Right hindlimb (tissue), 1 donor: Measurements from ENCODE around the gene SPATC1L.
"Not testable (repeated sequence)": the region's sequence is repeated elsewhere in the genome, so short reads cannot be mapped to it uniquely, and the experiment has no call there.

Source experiments
- DNase-seq: peaks from one replicate; pipeline ENCODE4 v3.0.0-alpha.2; 2018

Gene SPATC1L

DNA sequence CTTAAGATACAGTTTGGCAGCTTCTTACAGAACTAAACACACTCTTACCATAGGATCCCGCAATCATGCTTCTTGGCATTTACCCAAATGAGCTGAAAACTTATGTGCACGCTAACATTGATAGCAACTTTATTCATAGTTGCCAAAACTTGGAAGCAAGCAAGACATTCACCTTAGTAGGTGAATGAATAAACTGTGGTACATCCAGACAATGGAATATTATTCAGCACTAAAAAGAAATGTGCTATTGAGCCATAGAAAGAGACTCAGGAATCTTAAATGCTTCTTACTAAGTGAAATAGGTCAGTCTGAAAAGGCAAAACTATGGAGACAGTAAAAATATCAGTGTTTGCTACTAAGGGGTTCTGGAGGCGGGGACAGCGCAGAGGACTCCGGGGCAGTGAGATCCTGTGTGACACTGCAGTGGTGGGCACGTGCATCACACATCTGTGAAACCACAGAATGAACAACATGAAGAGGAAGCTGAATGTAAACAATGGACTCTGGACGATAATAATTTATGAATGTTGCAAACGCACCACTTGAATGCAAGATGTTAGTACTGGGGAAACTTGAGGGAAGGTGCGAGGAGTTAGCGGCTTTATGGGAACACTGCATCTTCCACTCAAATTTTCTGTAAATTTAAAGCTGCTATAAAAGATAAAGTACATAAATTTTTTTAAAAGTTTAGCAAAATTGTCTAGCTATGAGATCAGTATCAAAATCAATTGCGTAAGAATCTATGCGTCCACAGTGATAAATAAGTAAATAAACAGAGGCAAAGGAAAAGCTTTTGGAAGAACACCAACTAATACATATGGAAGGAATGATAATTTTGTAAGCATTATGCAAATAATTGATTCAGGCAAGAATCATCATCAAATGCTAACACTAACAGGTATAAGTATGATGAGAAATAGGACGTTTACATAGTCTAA, 15.4 kb upstream of the SPATC1L start:
- no peak for DNase-seq

DNA sequence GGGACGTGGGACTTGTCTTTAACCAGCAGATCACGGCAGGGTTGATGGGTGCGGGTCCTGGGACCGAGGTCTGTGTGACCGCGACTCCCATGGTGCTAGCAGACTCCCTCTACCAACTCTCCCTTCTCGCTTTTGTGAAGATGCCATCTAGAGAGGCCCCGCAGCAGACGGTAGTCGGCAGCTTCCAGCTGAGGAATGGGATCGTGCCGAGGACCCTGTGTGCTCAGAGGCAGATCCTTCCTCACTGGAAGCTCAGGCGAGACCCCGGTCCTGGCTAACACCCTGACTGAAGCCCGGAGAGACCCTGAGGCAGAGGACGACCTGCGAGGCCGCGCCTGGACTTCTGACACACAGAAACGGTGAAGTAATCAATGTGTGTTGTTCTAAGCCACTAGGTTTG, 12.5 kb upstream of the SPATC1L start:
- DNase-seq, result no peak

DNA sequence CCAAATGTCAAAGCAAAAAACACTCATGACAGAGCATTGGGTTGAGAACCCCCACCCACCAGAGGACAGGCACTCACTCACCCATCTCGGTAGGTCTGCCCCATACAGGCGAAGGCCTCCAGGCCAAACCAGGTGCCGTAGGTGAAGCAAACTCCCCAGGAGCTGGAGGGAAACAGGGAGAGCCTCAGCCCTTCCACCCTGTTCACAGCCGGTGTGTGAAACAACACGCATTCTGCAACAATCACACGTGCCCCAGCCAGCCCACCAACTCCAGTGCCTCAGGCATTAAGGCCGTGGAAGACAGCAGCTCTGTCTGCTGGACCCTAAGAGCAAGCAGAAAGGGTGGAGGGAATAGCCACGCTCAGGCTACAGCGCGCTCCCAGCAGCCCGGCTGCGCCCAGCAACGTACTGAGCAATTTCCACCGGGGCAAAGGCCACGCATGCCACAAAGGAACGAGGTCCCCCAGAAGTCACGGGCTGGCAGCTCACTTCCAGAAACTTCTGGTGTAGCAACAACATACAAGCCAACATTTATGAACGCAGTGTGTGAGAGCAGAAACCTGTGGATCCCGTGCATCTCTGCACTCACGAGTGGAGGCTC, 11.4 kb upstream of the SPATC1L start:
- no peak for DNase-seq

DNA sequence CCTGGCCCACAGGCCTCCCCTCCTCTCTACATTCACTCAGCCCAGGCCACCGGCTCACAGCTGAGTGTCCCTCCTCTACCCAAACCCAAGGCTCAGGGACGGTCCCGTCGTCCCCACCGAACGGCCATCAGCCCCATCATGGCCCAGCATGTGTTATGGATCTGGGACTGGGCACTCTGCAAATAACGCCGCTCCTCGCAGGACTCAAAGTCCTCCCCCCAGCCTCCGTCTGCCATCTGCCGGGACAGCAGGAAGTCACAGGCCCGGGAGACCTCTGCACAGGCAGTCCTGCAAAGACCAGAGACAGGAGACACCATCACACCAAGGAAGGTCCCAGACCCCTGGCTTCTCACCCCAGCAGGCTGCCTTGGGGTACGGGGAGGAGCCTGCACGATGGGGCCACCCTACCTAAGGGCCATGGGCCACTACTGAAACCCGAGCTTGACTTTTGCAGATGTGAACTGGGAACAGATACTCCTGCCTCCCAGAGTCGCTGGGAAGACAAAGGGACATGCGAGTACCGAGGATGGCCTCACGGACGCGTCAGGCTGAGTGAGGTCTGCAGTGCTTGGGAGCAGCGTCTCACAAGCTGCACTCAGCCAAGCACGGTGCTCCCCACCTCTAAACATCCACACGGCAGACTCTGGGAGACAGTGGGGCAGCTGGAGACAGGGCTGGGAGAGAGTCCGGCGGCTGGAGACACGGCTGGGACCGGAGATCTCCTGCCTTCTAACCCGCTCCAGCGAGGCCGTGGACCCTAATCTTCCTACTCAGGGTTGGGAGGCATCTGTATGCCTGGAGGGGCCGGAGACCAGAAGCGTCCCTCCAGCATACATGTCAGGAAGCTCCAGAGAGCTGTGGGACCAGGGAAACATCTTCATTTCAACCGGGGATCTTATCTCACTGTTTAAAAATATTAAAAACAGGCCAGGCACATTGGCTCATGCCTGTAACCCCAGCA, 10.4 kb upstream of the SPATC1L start:
- DNase-seq, result no peak

DNA sequence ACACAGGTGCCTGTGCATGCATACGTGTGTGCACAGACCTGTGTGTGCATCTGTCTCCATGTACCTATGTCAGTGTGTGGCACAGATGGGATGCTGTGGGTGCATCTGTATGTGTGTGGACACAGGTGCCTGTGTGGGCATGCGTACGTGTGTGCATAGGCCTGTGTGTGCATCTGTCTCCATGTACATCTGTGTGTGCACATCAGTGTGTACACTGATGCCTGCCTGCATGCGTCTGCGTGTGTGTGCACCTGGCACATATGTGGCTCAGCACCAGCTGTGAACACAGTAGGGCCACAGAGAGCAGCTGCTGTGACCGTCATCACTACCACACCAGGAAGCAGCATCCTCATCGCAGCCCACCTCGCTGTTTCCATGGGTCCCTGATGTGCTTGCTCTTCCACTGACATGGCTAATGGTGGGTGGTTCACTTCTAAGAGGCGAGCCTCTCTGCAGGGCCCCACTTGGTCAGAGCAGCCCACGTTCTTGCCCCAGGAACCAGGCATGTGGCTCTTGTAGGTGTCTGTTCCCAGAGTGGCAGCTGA, 9.6 kb upstream of the SPATC1L start:
- DNase-seq, result no peak

DNA sequence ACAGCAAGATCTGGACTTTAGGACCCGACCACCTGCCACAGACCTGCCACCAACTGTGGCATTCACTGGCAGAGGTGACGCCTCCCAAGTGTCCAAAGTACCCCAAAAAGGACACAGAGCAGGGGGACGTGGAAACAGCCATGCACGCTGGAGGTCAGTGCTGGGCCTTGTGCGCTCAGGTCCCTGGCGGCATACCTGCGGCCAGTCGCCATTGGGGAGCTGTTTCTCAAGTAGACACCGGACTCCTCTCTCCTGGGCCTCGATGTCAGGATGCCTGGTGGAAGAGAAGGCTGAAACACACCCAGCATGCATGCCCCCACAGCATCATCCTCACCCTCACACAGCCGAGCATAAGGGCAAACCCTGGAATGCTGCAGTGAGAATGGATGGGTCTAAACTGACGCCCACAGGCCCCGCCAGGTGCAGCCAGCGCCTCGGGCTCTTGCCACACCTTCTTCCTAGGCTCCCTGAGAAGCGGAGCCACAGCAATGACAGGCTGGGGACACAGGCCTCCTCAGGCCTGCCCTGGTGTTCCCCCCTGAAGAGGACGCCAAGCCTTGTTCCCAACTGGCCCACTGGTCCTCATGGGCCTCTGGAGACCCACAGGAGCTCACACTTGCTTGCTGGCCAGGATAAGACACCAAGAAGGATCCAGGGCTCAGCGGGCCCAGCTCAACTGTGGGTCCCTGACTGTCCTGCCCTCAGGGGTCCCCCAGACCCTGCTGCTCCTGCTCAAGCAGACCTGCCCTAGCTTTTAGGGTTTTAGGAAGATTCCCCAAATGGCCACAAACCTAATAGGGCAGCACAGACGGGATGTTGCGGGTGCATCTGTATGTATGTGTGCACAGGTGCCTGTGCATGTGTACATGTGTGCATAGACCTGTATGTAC, 7.7 kb upstream of the SPATC1L start:
- DNase-seq, result no peak

DNA sequence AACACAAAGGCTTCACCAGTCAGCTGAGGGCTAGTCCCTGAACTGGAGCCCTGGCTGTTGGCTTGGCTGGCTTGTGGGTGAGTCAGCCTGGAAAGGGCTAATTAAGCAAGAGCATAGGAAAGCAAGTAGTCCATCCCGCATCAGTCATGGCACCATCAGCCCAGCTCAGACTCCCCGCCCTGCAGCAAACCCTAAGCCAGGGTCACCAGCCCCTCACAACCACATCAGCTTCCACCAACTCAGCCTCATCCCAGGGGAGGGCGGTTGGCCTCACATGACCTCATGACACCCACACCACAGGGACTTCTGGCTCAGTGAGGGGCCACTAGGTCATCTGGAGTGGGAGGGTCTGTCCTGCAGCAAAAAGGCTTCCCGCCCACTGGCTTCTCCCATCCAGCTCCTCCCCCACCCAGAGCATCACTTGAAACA, 7.0 kb upstream of the SPATC1L start:
- no peak for DNase-seq

DNA sequence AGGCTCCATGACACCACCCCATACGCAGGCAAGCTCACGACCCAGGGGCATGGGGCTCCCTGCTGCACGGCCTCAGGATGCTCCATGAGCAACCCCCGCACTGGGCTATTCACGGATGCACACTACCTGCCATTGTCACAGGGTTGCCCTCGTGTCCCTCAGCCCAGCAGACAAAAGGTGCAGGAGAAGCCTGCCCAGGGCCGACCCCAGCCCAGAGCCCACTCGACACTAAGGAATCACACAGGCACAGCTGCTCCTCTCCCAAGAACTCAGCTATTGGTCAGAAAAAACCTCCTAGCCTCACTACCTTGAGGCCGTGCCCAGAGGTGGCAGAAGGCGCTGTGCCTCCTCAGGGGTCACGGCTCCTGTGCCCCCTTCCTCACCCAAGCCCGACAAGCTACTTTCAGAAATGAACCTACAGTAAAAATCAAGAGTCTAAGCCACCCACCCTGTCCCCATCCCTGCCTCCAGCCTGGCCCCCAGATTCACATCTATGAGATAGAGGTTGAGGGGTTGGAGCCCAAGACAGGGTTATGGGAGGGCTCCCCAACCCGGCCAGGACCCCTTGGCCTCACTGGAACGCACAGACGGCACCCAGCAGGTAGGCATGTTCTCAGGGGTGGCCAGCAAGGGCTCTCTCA, 6.4 kb upstream of the SPATC1L start:
- no peak for DNase-seq

DNA sequence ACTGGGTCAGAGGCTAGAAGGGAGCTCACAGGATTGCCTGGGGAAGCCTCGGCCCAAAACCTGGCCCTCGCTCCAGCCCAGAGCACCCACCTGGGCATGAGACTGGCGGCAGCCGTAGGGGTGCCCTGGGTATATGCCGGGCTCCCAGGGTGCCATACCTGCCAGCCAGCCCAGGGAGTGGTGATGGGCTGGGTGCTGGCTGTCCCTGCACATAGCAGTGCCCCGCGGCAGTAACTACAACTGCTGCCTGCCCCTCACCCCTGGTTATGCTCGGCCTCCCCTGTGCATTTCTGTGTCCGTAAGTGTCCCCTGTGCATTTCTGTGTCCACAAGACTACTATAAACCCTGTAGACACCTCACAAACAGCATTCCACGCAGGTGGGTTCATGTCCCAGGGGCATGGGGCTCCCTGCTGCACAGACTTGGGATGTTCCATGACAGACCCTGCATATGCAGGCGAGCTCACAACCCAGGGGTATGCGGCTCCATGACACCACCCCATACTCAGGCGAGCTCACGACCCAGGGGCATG, 5.8 kb upstream of the SPATC1L start:
- DNase-seq, result no peak

DNA sequence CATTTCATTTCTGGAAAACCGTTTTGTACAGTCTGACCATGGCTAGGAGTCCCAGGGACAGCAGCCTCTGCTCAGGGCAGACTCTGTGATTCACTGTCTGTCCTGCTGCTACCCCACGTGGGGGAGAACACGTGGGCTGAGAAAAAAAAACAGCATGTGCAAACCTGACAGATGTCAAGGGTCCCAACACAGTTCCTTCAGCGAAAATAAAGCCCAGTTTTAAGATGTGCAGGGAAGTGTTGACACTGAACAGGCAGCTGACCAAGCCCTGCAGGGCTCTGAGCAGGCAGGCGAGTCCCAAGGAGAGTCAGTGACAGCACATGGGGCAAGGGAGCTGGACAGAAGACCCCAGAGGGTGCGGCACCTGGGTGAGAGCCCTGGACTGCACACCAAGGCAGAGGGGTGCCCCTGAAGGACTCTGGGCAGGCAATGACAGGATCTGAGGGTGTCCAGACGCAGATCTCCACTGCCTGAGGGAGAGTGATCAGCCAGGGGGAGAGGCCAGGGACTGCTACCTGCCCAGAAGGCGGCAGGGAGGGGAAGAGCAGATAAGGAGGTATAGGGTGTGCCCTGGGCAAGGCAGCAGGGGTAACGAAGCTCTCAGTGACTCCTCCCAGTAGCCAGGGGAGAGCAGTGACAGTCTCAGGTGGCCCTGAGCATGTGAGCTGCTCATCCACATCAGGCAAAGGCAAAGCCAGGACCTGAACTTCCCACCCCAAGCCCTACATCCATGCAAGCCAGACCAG, 5.1 kb upstream of the SPATC1L start:
- DNase-seq, result no peak

DNA sequence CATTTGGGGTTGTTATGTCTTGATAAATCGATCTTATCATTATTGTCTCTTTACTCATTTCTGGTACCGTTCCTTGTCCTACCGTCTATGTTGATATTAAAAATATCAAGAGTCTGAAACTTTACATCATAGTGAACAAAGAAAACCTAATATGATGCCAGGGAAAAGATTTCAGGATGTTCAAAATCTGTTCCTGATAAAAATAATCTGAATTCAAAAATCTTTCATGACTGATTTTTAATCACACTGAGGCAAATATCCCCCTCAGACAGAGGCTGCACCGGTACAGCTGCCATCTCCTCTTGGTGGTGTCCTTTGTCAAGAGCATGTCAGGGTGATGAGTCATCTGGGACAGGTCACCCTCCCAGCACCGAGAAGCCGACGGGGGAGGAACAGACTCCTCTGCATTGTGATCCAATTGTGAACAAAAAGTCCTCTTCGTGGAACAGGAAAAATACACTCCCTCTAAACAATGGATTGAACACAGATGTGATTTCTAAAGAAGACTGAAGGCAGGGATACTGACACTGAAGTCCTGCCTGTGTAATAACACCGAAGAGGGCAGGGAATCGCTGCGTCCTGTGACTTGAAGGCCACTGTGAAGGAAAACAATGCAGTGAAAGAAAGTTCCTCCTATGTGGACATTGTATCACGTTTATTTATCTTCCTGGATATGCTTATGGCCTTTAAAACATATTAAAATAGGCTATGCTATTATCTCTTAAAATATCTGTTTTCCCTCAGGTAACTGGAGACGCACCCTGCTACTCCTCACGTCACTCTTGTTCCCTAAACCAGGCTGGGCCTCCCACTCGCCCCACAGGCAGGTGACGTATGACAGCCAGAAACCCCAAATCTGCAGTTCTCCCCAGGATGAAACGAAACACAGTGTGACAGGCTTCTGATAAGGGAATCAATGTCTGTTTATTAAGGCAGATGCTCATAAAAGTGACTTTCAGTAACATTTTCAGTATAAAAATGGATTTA, 4.3 kb upstream of the SPATC1L start:
- DNase-seq, result no peak

DNA sequence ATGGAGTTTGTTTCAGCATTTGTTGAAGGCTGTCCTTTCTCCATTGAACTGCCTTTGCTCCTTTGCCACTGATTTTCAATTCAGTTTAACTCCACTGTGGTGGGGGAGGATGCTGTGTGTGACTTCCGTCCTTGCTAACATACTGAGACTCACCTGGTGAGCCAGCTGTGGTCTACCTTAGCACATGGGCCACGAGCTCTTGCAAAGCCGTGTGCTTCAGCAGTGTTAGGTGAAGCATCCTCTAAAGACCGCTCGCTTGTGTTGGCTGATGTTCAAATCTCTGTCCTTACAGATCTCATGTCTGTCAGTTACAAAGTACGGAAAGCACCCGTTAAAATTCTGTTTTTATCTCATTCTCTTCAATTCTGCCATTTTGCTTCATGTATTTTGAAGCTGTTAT, 3.6 kb upstream of the SPATC1L start:
- no peak for DNase-seq

DNA sequence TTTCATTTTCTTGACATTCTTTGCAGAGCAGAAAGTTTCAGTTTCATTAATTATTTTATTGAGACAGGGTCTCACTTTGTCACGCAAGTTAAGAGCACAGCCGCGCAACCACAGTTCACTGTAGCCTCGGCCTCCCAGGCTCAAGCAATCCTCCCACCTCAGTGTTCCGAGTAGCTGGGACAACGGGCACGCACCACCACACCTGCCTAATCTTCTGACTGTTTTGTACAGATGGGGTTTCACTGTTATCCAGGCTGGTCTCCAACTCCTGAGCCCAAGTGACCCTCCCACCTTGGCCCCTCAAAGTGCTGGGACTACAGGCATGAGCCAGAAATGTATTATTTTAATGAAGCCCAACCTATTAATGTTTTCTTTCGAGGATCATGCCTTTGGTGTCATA, 3.0 kb upstream of the SPATC1L start:
- DNase-seq, result no peak

DNA sequence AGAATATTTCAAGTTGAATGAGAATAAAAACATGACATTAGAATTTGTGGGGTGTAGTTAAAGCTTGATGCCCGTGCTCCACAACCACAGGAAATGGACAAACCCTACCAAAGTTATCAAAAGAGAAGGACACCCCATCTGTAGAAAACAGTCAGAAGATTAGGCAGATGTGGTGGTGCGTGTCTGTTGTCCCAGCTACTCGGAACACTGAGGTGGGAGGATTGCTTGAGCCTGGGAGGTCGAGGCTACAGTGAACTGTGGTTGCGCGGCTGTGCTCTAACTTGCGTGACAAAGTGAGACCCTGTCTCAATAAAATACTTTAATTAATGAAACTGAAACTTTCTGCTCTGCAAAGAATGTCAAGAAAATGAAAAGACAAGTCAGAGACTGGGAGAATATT, 1.5 kb upstream of the SPATC1L start:
- DNase-seq, result no peak

DNA sequence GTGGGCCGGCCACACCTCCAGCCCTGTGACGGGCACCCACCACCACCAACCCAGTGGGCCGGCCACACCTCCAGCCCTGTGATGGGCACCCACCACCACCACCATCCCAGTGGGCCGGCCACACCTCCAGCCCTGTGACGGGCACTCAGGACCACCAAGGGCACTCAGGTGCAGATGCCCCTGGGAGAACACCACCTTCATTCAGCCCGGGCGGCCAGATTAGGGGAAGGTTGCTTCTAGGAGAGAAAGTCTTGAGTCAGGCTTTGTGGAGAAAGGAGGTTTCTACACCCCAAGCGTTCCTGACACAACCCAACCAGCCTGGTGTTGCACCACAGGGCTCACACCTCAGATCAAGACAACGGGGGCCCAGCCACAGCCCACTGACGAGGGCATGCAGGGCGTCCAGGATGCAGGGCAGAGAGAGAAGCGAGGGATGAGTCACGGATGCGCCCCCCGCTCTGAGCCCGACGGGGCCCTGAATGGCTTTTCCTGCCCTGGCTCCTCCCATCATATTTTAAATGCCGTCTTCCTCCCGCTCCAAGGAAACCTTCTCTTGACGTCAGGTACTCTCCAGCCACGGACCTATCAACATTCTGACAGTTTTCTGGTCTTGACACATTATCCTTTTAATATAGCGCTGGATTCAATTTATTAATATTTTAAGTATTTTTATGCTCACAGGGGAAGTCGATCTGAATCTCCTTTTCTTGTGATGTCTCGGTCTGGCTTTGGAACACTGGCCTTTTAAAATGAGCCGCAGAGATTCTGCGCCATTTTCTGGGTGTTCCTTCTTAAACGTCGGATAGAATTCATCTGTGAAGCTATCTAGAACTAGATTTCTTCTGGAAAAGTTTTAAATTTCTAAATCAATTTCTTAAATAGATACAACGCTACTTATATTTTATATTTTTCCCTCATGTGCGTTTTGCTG, 631 bp upstream of the SPATC1L start:
- peak; percentile 91 for DNase-seq

DNA sequence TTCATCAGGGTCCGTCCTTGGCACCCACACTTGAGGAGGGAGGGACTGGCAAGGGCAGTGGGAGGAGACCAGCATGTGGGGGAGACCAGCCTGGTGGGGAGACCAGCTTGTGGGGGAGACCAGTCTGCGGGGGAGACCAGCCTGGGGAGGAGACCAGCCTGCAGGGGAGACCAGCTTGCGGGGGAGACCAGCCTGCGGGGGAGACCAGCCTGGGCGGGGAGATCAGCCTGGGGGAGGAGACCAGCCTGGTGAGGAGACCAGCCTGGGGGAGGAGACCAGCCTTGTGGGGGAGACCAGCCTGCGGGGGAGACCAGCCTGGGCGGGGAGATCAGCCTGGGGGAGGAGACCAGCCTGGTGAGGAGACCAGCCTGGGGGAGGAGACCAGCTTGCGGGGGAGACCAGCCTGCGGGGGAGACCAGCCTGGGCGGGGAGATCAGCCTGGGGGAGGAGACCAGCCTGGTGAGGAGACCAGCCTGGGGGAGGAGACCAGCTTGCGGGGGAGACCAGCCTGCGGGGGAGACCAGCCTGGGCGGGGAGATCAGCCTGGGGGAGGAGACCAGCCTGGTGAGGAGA, 836 bp downstream of the SPATC1L start:
- not testable (repeated sequence) for DNase-seq

DNA sequence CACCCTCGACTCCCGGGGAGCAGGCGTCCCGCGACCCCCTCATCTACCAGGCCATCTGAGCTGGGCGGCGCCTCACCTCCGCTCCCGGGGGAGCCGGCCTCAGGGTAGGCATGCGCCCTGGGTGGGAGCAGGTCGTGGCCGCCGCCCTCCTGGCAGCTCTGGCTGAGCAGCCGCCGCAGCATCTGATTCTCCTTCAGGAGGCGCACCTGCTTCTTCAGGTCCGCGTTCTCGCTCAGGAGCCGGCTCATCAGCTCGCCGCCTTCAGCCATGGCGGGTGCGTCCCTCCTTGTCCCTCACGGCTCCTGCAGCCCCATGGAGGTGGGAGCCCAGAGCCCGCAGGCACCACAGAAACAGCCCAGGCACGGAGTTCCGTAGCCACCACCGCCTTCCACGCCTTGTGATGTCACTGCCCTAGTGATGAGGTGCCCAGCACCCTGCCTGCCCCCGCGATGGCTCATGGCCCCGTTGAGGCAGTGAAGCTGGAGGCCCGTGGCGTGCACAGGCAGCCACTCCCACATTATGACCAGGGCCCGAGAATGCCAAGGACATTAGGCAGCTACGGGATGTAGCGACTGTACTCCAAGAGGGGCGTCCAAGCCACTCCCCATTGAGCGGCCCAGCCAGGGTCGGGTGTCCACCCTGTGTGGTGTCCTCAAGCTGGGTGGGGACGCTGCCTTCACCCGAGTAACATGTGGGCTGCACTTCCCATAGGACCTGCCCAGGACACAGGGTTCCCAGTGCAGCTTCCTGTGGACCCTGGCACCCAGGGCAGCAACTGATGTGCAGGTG, 1.5 kb downstream of the SPATC1L start:
- no peak for DNase-seq
